ENCODE measurements around the gene TMEM214.

GRCh38 chr2:27024812-27025211 lies 8.0 kb upstream of the TMEM214 start:
- TF ChIP-seq, protein P1, sequence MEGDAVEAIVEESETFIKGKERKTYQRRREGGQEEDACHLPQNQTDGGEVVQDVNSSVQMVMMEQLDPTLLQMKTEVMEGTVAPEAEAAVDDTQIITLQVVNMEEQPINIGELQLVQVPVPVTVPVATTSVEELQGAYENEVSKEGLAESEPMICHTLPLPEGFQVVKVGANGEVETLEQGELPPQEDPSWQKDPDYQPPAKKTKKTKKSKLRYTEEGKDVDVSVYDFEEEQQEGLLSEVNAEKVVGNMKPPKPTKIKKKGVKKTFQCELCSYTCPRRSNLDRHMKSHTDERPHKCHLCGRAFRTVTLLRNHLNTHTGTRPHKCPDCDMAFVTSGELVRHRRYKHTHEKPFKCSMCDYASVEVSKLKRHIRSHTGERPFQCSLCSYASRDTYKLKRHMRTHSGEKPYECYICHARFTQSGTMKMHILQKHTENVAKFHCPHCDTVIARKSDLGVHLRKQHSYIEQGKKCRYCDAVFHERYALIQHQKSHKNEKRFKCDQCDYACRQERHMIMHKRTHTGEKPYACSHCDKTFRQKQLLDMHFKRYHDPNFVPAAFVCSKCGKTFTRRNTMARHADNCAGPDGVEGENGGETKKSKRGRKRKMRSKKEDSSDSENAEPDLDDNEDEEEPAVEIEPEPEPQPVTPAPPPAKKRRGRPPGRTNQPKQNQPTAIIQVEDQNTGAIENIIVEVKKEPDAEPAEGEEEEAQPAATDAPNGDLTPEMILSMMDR (IDR thresholded peaks at IDR 0.05; ENCODE audit: low read length), result no peak
- no peak for TF ChIP-seq EZH2 (IDR thresholded peaks at IDR 0.05; ENCODE audit: borderline replicate concordance, low read length)

Data from OCI-LY1 (cell line).